Osteoblast (primary cell): ENCODE results near the gene RNF212B. TPM values are rescaled to one million over a fixed set of nuclear protein-coding genes. Genes with fewer than 3 reads are reported as not detected.

ENCODE experiments used
- DNase-seq: peaks from one replicate; pipeline ENCODE4 v3.0.0; 2011; ENCODE audit warnings: low spot score, mixed read lengths; ENCODE audit not compliant: insufficient read length; ENCODE audit errors: missing footprints
- H2AFZ ChIP-seq: 2 replicates; pipeline ENCODE4 v1.6.0; 2011; ENCODE audit warnings: mild to moderate bottlenecking, low read length
- H3K27ac ChIP-seq: 2 replicates; pipeline ENCODE4 v1.5.1; 2011; ENCODE audit warnings: mild to moderate bottlenecking, low read depth, low read length, moderate library complexity
- H3K27me3 ChIP-seq: 2 replicates; pipeline ENCODE4 v1.6.0; 2012; ENCODE audit warnings: mild to moderate bottlenecking, control low read depth, inconsistent platforms, low read length, moderate library complexity; ENCODE audit not compliant: insufficient read depth
- H3K36me3 ChIP-seq: 2 replicates; pipeline ENCODE4 v1.5.1; 2011; ENCODE audit warnings: mild to moderate bottlenecking, low read length, control low read depth, moderate library complexity; ENCODE audit not compliant: insufficient read depth
- H3K4me1 ChIP-seq: 2 replicates; pipeline ENCODE4 v1.5.1; 2011; ENCODE audit warnings: mild to moderate bottlenecking, low read length, control low read depth, moderate library complexity; ENCODE audit not compliant: insufficient read depth
- H3K4me2 ChIP-seq: 2 replicates; pipeline ENCODE4 v1.6.0; 2011; ENCODE audit warnings: mild to moderate bottlenecking, low read length; ENCODE audit not compliant: insufficient read depth
- H3K4me3 ChIP-seq: fragments of 200-600 bp; sonication (generic); 3 replicates; pipeline ENCODE4 v1.5.1; 2012; ENCODE audit warnings: mild to moderate bottlenecking, low read length, inconsistent platforms; ENCODE audit not compliant: insufficient read depth
- H3K79me2 ChIP-seq: 2 replicates; pipeline ENCODE4 v1.6.0; 2012; ENCODE audit warnings: mild to moderate bottlenecking, low read length, control low read depth, inconsistent platforms; ENCODE audit not compliant: insufficient read depth
- H3K9me3 ChIP-seq: 2 replicates; pipeline ENCODE4 v1.5.1; 2011; ENCODE audit warnings: low read depth, low read length, control low read depth
- H4K20me1 ChIP-seq: 2 replicates; pipeline ENCODE4 v1.6.0; 2012; ENCODE audit warnings: mild to moderate bottlenecking, low read length, control low read depth; ENCODE audit not compliant: insufficient read depth
- total RNA-seq: library from RNA; depleted of rRNA; stranded (reverse); fragments of >200 nt; gene quantifications from 2 replicates; pipeline ENCODE4 v1.2.3, GENCODE V29; 2012
- TF ChIP-seq, protein P1 (sequence below): IDR thresholded peaks from 2 replicates; pipeline ENCODE4 v1.5.1; 2011; ENCODE audit warnings: mild to moderate bottlenecking, low read depth, low read length, moderate library complexity; ENCODE audit errors: extremely low read depth

The RNF212B gene
- total RNA-seq, 1 donor = not detected

DNA sequence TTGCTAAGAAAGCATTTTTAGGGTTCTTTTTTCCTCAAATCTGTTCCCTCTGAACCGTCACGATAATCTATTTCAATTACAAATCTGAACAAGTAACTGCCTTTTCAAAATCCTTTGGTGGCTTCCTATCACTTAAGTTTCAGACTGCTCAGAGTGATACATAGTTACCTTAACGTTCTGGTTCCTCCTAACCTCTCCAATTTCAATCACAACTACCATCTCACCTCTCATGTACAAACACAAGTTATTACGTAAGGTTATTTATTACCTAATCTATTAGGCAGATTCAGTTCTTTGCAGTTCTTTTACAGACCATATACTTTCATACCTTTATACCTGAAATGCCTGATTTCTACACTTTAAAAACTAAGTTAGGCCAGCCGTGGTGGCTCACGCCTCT lies 12.1 kb downstream of the RNF212B start:
- TF ChIP-seq, protein P1, sequence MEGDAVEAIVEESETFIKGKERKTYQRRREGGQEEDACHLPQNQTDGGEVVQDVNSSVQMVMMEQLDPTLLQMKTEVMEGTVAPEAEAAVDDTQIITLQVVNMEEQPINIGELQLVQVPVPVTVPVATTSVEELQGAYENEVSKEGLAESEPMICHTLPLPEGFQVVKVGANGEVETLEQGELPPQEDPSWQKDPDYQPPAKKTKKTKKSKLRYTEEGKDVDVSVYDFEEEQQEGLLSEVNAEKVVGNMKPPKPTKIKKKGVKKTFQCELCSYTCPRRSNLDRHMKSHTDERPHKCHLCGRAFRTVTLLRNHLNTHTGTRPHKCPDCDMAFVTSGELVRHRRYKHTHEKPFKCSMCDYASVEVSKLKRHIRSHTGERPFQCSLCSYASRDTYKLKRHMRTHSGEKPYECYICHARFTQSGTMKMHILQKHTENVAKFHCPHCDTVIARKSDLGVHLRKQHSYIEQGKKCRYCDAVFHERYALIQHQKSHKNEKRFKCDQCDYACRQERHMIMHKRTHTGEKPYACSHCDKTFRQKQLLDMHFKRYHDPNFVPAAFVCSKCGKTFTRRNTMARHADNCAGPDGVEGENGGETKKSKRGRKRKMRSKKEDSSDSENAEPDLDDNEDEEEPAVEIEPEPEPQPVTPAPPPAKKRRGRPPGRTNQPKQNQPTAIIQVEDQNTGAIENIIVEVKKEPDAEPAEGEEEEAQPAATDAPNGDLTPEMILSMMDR = no peak
- no peaks in the 10 kb centered on the region for H3K9me3 ChIP-seq
- DNase-seq = peak; percentile 51
- H3K27me3 ChIP-seq = peaks cover 13% of the 10 kb centered on the region
- H3K27ac ChIP-seq = no peak overlapping the region
- H3K4me1 ChIP-seq = no peaks in the 10 kb centered on the region
- H2AFZ ChIP-seq = no peak overlapping the region
- H3K79me2 ChIP-seq = no peaks in the 10 kb centered on the region
- no peaks in the 10 kb centered on the region for H3K36me3 ChIP-seq
- H3K4me3 ChIP-seq = no peak overlapping the region
- no peaks in the 10 kb centered on the region for H4K20me1 ChIP-seq
- H3K4me2 ChIP-seq = no peak overlapping the region

DNA sequence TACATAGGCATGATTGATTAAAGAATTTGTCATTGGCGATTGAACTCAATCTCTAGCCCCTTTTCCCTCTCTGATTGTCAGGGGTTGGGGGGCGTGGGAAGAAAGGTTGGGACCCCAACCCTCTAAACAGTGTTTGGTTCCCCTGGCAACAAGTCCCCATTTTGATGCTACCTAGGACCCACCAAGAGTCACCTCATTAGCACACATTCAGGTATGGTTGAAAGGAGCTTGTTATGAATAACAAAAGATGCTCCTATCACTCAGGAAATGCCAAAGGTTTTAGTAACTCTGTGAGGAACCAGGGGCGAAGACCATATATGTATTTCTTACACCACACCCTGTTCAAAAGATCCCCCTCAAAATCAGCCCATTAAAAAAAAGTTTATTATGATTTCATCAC lies 14.3 kb downstream of the RNF212B start:
- H3K4me3 ChIP-seq = no peak overlapping the region
- no peak overlapping the region for H2AFZ ChIP-seq
- no peak overlapping the region for H3K27ac ChIP-seq
- H3K9me3 ChIP-seq = no peaks in the 10 kb centered on the region
- peaks cover 13% of the 10 kb centered on the region for H3K27me3 ChIP-seq
- TF ChIP-seq, protein P1 = no peak
- no peaks in the 10 kb centered on the region for H3K4me1 ChIP-seq
- no peak overlapping the region for H3K4me2 ChIP-seq
- DNase-seq = no peak
- no peaks in the 10 kb centered on the region for H3K79me2 ChIP-seq
- no peaks in the 10 kb centered on the region for H4K20me1 ChIP-seq
- no peaks in the 10 kb centered on the region for H3K36me3 ChIP-seq

DNA sequence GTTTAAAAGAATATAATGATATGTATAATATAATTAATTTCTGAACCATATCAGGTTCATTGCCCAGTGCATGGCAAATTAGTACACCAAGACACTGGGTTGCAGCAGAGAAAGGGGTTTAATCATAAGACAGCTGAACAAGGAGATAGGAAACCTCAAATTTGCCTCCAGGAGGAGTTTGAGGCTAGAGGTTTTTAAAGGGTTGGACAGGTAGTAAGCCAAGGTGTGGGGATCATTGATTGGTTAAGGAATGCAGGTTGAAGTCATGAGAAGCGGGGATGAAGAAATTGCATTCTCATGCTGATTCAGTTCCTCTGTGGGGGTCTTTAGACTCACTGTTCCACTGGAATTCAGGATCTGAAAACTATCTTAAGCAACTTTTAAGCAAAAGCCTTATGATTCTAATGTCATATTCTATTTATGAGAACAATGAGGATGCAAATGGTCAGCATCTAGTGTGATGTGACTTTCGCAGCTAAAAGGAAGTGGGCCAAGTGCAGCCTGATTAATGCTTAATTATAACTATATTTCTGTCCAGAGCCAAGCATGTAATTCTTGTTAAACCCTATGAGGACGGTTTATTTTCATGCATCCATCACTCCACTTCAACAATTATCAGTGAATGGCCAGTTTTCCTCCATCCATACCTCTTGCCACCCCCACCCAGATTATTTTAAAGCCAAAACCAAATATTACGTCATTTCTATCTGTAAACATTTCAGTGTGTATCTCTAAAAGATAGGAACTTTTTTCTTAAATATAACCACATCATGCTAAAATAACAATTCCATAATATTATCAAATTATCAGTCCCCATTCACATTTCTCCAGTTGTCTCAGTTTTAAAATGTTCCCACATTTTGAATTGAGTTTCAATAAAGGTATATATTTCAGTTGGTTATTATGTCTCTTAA lies 14.9 kb downstream of the RNF212B start:
- Histone ChIP-seq H3K9me3 (no peaks in the 10 kb centered on the region), H3K27ac (no peak overlapping the region), H3K36me3 (no peaks in the 10 kb centered on the region), H2AFZ (no peak overlapping the region), H3K4me1 (no peaks in the 10 kb centered on the region), H3K27me3 (peaks cover 13% of the 10 kb centered on the region), H3K4me2 (no peak overlapping the region), H3K79me2 (no peaks in the 10 kb centered on the region), H3K4me3 (no peak overlapping the region), H4K20me1 (no peaks in the 10 kb centered on the region)
- no peak for DNase-seq
- TF ChIP-seq, protein P1 = no peak

DNA sequence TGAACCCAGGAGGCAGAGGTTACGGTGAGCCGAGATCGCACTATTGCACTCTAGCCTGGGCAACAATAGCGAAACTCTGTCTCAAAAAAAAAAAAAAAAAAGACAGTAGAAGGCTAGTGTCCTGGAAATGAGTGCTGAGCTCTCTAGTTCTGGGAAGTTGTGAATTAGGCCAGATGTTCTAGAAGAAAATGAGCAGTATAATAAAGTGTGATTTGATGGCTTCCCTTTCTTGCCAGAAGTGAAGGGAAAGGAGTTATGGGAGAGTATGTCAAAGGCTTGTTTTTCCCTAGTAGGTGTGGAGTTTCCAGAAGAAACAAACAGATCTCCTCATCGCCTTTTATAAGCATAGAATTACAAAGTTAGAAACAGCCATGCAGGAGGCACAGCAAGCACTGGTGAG lies 20.5 kb downstream of the RNF212B start:
- H3K9me3 ChIP-seq = no peaks in the 10 kb centered on the region
- no peaks in the 10 kb centered on the region for H3K79me2 ChIP-seq
- H3K4me1 ChIP-seq = no peaks in the 10 kb centered on the region

More for the DNA sequence above, 20.5 kb downstream of the RNF212B start:
- Histone ChIP-seq H2AFZ (no peak overlapping the region), H3K36me3 (no peaks in the 10 kb centered on the region), H3K27me3 (peaks cover 14% of the 10 kb centered on the region), H3K4me3 (no peak overlapping the region), H3K4me2 (no peak overlapping the region), H4K20me1 (no peaks in the 10 kb centered on the region), H3K27ac (no peak overlapping the region)
- no peak for DNase-seq
- TF ChIP-seq, protein P1 = no peak
